DMS 273 treated with DMSO at 0.1 percent for 48 hours (cell line): ENCODE measurements around the gene CIDEC.

ENCODE experiments used
- DNase-seq: peaks from one replicate; lab custom pipeline; 2025; lab: John Stamatoyannopoulos, UW

The CIDEC gene

GRCh38 chr3:9879830-9880549, at the start of gene CIDEC:
Gene CIDEC (minus strand): TSS chr3:9880253. CDS start chr3:9878486, 1,767 bp downstream.
- no peak for DNase-seq

- no peak for DNase-seq
Observed at GRCh38 chr3:9928158-9928557, 48.1 kb upstream of the CIDEC start.

GRCh38 chr3:9918261-9919038, 38.4 kb upstream of the CIDEC start:
- DNase-seq, result no peak

GRCh38 chr3:9917820-9918219, 37.8 kb upstream of the CIDEC start:
- DNase-seq, result no peak

GRCh38 chr3:9916734-9917680, 37.0 kb upstream of the CIDEC start, which contains the start of gene IL17RC:
Gene IL17RC (plus strand): TSS chr3:9917098. CDS start chr3:9917316, 218 bp downstream.
- DNase-seq, result peak; percentile 89

GRCh38 chr3:9916346-9916733, 36.3 kb upstream of the CIDEC start:
- DNase-seq, result peak; percentile 71

- DNase-seq, result no peak
Observed at GRCh38 chr3:9915254-9916141, 35.4 kb upstream of the CIDEC start.

GRCh38 chr3:9914559-9915253, 34.7 kb upstream of the CIDEC start:
- no peak for DNase-seq

GRCh38 chr3:9914011-9914410, 34.0 kb upstream of the CIDEC start:
- no peak for DNase-seq

GRCh38 chr3:9913601-9914000, 33.5 kb upstream of the CIDEC start:
- DNase-seq, result no peak

- no peak for DNase-seq
Observed at GRCh38 chr3:9912294-9912935, 32.4 kb upstream of the CIDEC start.

GRCh38 chr3:9911863-9912262, 31.8 kb upstream of the CIDEC start:
- DNase-seq, result no peak

GRCh38 chr3:9909221-9910013, 29.4 kb upstream of the CIDEC start:
- no peak for DNase-seq

- DNase-seq, result no peak
Observed at GRCh38 chr3:9908286-9908685, 28.2 kb upstream of the CIDEC start.

- DNase-seq, result no peak
Observed at GRCh38 chr3:9906480-9906879, 26.4 kb upstream of the CIDEC start.

GRCh38 chr3:9903904-9904303, 23.9 kb upstream of the CIDEC start:
- no peak for DNase-seq

- no peak for DNase-seq
Observed at GRCh38 chr3:9903238-9903624, 23.2 kb upstream of the CIDEC start.

GRCh38 chr3:9902372-9903237, 22.6 kb upstream of the CIDEC start, which contains the start of gene IL17RE:
Gene IL17RE (plus strand): TSS chr3:9902848. CDS start chr3:9902933, 85 bp downstream.
- no peak for DNase-seq
